ENCODE measurements around the gene HBE1.
A peak's percentile ranks its signal among the peaks of the same experiment; 100 is the strongest.
"Not testable (repeated sequence)": the region's sequence is repeated elsewhere in the genome, so short reads cannot be mapped to it uniquely, and the experiment has no call there.

The HBE1 gene

DNA sequence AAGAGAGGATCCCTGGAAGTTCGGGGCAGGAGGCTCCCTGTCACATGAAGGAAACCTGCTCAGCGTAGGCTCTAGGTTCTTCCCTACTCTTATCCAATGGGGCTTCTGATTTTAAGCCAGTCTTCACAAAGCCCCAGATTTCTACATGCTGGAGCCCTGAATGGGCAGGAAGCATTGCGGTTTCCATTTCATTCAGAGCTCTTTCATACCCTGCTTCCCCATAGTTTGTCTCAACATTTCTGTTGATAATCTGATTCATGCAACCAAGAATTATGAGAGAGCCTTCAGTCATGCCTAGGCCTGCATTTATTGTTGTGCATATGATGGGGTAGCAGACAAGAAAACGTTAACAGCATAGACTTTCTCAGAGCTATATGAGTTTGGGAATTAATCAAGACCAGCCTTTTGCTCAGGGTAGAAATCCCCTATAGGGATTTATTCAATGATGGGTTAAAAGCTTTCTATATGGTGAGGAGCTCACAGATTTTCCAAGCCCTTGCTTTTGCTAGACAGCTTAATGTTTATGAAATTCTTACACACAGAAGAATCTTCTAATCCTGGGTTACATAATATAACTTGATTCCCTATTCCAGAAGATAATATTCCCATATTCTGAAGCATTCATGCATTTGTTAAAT lies 16.1 kb upstream of the HBE1 start:
- FAIRE-seq, result no peak
- DNase-seq (ENCODE audit: low spot score), result no peak

DNA sequence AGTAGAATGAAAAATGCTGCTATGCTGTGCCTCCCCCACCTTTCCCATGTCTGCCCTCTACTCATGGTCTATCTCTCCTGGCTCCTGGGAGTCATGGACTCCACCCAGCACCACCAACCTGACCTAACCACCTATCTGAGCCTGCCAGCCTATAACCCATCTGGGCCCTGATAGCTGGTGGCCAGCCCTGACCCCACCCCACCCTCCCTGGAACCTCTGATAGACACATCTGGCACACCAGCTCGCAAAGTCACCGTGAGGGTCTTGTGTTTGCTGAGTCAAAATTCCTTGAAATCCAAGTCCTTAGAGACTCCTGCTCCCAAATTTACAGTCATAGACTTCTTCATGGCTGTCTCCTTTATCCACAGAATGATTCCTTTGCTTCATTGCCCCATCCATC lies 14.9 kb upstream of the HBE1 start:
- FAIRE-seq (no peak), DNase-seq (ENCODE audit: low spot score) (no peak)

DNA sequence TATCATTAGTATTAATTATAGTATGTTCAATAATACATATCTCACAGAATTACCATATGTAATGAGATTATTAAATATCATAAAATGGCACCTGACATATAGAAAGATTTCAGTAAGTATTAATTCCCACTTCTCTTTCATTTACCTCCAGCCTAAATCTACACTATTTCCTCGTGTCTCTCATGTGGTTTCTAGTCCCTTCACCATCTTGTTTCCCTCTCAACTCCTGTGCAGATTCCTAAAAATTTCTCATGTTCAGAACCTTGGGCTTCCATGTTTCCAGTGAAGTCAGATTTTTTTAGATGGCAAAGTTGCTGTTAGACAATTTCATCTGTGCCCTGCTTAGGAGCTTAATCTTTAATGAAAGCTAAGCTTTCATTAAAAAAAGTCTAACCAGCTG lies 14.1 kb upstream of the HBE1 start:
- FAIRE-seq (no peak), DNase-seq (ENCODE audit: low spot score) (no peak)

DNA sequence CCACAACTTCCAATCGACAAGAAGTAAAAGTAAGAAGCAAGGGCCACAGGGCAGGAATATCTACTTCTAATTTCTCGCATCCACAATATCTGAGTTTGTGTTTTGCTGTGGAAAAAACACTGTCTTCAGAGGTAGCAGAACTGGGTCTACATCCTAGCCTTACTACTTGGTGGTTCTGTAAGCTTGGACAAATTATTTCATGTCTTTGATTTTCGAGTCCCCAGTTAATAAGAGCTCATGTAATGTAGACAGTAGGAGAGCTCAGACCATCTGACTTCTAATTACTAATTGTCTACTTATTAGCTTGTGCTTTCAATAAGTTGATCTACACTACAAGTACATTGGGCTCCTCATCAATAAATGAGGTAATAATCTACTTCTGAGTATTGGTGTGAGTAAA lies 13.3 kb upstream of the HBE1 start:
- no peak for DNase-seq (ENCODE audit: low spot score)

DNA sequence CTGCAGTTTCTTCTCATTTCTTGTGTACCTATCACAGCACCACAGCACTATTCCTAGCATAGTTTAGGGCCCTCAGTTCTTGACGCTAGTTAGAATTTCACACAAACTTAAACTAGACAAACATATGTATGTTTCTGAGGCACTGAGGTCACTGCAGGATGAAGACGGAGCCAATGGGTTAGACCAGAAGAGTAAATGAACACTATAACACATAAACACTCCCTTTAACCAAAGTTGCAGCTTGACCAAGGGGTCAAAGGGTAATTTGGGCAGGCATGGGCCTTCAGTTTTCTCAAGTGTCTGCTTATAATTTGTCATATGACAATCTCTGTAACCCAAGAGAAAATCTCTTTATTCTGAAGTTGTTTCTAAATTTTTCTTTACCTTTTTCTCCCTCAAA lies 12.9 kb upstream of the HBE1 start:
- DNase-seq (ENCODE audit: low spot score) (no peak), FAIRE-seq (no peak)

More for the DNA sequence above, 13.3 kb upstream of the HBE1 start:
- no peak for FAIRE-seq

DNA sequence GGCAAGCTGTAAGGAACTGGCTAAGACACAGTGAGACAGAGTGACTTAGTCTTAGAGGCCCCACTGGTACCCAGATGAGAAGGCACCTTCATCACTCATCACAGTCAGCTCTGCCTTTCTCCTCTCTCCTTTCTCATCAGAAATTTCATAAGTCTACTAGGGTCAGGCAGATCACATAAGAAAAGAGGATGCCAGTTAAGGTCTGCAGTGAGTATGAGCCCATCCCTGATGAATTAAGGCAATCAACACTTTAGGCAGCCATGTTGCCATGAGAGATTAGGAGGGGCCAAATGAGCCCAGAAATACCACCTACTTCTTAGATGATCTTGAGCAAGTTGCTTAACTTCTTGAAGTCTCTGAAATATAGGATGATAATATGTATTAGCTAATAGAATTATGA lies 11.9 kb upstream of the HBE1 start:
- no peak for DNase-seq (ENCODE audit: low spot score)
- FAIRE-seq, result no peak

DNA sequence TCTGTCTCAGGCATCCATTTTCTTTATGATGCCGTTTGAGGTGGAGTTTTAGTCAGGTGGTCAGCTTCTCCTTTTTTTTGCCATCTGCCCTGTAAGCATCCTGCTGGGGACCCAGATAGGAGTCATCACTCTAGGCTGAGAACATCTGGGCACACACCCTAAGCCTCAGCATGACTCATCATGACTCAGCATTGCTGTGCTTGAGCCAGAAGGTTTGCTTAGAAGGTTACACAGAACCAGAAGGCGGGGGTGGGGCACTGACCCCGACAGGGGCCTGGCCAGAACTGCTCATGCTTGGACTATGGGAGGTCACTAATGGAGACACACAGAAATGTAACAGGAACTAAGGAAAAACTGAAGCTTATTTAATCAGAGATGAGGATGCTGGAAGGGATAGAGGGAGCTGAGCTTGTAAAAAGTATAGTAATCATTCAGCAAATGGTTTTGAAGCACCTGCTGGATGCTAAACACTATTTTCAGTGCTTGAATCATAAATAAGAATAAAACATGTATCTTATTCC lies 10.9 kb upstream of the HBE1 start:
- peak; percentile 77 for FAIRE-seq
- DNase-seq (ENCODE audit: low spot score), result peak; percentile 90

DNA sequence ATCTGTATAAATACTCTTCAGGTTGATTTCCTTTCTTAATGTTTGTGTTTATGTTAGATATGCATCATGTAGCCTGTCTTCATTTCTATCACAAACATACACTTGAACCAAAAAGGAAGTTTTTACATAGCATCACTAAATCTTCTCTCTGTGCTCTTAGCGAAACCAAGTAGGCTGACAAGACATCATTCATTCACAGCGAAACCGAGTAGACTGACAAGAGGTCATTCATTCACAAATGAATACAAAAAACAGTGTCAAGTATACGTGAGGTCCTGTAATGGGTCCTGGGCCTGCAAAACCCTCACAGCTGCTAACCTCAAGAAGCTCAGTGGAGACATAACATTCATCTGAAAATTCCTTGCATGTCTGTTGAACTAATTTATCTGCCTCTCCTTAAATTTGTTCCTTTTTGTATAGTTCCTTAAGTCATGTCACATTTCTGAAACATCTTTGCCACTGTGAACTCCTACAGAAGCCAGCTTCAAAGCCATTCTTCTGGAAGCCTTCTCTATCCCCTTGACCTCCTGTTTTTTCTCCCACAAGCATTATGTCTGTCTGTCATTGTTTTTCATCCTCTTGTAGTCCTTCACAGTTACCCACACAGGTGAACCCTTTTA lies 9.8 kb upstream of the HBE1 start:
- DNase-seq (ENCODE audit: low spot score) (no peak), FAIRE-seq (no peak)

DNA sequence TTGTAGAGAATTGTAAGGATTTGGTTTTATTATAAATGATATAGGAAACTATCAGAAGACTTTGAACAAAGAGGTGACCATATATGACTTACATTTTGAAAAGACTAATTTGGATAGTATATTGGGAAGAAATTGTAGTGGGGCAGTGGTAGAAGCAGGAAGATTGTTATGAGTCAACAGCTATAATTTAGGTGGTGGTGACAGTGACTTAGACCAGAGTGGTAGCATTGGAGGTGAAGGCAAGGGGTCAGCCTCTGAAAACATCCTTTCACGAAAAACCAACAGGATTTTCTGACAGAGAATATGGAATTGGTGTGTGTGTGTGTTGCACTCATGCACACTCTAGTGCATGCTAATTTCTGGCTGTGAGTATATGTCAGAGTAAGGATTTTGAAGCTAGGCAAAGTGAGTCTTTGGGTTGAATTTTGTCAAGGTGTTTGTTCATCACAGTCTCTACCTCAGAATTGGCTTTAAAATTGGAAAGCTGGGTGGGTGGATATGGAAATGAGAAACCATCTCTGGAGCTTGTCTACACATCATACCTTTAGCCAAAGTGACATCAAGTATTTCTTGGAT lies 8.2 kb upstream of the HBE1 start:
- no peak for FAIRE-seq
- DNase-seq (ENCODE audit: low spot score), result no peak

DNA sequence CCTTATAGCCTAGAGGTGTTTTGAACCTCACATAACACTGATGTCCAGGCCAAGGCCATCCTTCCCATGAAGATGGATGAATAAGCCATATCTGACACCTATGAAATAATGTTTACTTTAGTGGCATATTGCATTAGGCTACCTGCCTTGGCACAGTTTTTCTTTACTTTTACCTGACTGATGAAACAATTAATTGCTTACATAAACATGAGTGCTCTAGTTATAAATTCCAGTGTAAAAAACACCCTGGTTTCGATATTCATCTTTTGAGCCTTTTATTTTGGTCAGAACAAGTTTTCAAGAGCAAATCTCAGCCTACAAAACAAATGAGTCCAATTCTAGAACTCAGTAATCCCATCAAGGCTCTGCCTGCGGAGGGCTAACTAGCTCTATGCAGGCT lies 7.0 kb upstream of the HBE1 start:
- DNase-seq (ENCODE audit: low spot score) (no peak), FAIRE-seq (no peak)

DNA sequence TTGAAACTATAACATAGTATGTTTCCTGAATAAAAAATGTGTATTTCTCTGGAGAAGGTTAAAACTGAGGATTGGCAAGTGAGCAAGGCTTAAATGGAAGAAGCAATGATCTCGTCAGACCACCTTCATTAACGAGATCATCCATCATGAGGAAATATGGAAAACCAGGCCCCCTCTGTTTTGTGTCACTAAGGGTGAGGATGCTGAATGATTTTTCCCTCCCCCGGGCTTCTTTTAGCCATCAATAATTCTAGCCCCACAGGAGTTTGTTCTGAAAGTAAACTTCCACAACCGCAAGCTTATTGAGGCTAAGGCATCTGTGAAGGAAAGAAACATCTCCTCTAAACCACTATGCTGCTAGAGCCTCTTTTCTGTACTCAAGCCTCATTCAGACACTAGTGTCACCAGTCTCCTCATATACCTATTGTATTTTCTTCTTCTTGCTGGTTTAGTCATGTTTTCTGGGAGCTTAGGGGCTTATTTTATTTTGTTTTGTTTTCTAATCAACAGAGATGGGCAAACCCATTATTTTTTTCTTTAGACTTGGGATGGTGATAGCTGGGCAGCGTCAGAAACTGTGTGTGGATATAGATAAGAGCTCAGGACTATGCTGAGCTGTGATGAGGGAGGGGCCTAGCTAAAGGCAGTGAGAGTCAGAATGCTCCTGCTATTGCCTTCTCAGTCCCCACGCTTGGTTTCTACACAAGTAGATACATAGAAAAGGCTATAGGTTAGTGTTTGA lies 5.8 kb upstream of the HBE1 start:
- no peak for DNase-seq (ENCODE audit: low spot score)
- no peak for FAIRE-seq

DNA sequence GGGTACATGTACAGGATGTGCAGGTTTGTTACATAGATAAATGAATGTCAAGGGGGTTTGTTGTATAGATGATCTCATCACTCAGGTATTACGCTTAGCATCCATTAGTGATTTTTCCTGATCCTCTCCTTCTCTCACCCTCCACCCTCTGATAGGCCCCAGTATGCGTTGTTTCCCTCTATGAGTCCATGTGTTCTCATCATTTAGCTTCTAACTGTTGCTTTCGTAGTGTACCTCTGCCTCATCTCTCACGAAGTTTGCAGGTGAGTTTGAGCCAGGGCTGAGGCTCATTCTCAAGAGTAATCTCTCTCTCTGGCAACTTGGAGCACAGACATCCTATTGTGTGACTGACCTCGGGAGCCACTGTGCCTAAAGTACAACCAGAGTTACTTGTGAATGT lies 4.7 kb upstream of the HBE1 start:
- no peak for DNase-seq (ENCODE audit: low spot score)
- FAIRE-seq, result no peak

DNA sequence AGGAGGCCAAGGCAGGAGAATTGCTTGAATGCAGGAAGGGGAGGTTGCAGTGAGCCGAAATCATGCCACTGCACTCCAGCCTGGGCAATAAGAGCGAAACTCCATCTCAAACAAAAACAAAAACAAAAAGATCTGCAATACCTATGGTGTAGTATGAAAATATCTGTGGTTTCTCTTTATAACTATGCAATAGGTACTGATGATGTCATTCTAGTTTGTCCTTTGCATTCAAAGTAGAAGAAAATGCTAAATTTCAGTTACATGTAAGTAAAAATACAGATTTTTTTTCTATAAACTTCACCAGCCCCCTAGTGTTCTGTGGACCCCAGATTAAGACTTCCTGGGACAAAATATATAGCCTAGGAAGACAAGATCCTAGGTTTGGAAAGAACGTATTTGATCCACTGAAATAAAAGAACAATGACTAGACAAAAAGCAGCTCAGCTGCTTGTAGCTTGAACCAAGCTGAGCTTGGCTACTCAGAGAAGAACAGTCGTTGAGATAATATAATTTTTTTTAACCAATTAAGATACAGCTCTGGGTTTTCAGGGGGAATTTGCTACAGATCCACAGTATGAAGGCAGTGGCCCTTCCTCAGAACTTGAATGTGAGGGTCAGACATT lies 2.8 kb upstream of the HBE1 start:
- no peak for DNase-seq (ENCODE audit: low spot score)
- FAIRE-seq, result no peak

DNA sequence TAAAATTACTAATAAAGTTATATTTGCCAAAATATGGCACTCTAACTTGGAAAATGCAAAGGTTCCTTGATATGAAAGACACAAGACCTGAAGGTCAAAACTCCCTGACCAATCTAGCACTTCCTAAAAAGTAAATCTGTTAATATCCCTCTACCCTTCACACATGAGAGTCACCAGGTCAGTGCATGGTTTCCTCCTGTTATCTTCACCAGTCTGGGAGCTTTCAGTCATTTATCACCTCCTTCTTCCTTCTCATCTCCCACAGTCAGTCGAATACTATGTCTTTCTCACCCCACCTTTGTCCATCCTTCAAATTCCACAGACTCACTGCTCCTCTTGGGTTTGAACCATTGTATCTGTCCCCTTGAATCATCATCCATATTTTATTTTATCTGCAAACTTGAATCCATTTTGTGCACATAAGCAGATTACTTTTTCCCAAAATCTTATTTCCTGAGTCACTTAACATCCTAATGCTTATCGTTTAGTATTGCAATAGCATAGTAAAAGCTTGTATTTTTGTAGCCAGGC lies 2.6 kb downstream of the HBE1 start:
- DNase-seq (ENCODE audit: low spot score), result no peak
- FAIRE-seq, result no peak

DNA sequence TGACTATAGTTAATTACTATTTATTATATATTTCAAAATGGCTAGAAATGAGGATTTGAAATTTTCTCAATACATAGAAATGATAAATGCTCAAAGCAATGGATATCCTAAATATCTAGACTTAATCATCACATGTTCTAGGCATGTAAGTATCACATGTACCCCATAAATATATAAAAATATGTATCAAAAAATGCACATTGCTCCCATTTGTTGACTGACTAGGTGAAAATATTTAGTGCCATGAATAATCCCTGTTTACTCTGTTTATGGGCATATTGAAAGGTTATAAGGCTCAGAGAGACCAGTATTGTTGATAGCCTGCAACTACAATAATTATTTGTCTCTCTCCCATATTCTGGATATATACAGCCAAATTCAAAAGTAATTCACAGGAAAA lies 3.1 kb downstream of the HBE1 start:
- DNase-seq (ENCODE audit: low spot score) (no peak), FAIRE-seq (no peak)

DNA sequence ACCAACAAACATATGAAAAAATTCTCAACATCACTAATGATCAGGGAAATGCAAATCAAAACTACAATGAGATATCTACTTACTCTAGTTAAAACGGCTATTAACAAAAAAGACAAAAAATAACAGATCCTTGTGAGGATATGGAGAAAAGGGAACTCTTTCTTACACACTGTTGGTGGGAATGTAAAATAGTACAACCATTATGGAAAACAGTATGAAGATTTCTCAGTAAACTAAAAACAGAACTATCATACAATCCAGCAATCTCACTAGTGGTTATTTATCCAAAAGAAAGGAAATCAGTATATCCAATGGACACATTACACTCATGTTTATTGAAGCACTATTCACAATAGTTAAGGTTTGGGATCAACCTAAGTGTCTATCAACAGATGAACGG lies 3.9 kb downstream of the HBE1 start:
- no peak for DNase-seq (ENCODE audit: low spot score)
- FAIRE-seq, result no peak

DNA sequence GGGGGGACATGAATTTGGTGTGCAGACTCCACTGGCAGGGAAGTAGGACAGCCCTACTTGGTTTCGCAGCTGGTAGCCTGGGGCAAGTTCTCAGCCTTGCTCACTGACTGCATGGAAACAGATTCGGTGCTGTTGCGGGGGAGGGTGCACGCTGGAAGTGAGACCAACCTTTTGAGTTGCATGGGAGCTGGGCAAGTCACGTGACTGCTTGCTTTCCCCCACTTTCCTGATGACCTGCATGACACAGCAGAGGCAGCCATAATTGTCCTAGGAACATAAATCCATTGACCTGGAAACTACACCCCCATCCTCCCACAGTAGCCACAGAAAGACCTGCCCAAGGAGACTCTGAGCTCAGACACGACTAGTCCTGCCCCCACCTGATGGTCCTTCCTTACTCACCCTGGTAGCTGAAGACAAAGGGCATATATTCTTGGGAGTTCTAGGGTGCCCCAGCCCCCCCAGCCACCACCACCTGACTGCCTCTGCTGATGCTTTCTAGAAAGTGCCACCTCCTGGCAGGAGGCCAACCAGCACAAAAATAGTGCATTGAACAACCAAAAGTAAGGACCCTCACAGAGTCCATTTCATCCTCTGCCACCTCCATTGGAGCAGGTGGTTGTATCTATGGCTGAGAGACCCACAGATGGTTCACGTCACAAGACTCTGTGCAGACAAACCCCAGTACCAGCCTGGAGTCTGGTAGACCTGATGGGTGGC lies 11.0 kb downstream of the HBE1 start:
- FAIRE-seq, result no peak
- DNase-seq (ENCODE audit: low spot score), result no peak

DNA sequence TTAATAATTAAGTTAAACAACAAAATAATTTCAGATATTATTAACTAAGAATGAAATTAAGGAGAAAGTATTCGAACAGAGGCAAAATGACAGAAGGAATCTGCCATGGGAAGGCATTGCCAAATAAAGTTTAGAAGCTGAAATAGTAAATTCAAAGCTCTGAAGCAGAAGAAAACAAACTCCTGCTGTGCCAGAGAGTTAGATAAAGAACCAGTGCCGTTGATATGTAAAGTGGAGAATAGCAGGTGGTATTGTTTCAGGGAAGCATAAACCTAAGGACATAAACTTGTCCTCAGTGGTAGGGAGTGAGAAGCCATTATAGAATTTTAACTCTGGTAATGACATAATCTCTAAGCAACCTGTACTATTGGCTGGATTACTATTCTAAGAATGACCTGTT lies 12.4 kb downstream of the HBE1 start:
- DNase-seq (ENCODE audit: low spot score) (no peak), FAIRE-seq (no peak)

DNA sequence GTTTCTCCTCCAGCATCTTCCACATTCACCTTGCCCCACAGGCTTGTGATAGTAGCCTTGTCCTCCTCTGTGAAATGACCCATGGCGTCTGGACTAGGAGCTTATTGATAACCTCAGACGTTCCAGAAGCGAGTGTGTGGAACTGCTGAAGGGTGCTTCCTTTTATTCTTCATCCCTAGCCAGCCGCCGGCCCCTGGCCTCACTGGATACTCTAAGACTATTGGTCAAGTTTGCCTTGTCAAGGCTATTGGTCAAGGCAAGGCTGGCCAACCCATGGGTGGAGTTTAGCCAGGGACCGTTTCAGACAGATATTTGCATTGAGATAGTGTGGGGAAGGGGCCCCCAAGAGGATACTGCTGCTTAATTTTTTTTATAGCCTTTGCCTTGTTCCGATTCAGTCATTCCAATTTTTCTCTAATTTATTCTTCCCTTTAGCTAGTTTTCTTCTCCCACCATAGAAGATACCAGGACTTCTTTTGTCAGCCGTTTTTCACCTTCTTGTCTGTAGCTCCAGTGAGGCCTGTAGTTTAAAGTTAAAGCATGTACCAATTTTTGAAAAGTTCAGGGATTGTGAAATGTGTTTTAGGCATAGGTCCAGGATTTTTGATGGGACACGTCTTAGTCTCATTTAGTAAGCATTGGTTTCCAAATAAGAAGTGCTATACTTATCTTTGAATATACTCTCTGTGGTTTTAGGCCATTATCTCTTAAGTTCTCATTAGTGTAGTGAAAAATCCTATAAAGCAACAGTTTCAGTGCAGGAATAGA lies 14.9 kb downstream of the HBE1 start, which contains the start of gene HBG2:
Gene HBG2, minus strand, starts transcription at position 136 of the 768 bp plus-strand sequence. Its CDS starts 53 bp downstream, at position 83.
- not testable (repeated sequence) for FAIRE-seq; DNase-seq (ENCODE audit: low spot score)

DNA sequence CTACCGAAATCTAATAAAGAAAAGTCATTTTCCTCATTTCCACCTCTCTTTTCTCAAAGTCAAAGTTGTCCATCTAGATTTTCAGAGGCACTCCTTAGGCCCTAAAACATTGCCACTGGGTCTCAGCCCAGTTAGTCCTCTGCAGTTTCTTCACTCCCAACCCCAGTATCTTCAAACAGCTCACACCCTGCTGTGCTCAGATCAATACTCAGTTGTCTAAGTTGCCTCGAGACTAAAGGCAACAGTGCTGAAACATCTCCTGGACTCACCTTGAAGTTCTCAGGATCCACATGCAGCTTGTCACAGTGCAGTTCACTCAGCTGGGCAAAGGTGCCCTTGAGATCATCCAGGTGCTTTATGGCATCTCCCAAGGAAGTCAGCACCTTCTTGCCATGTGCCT lies 15.7 kb downstream of the HBE1 start:
- not testable (repeated sequence) for FAIRE-seq

More for the DNA sequence above, 15.7 kb downstream of the HBE1 start:
- not testable (repeated sequence) for DNase-seq (ENCODE audit: low spot score)

Data from urothelium cell line (cell line).